ENCODE results near the gene CASP3.
"Not testable (repeated sequence)": the region's sequence is repeated elsewhere in the genome, so short reads cannot be mapped to it uniquely, and the experiment has no call there.

CASP3 gene

DNA sequence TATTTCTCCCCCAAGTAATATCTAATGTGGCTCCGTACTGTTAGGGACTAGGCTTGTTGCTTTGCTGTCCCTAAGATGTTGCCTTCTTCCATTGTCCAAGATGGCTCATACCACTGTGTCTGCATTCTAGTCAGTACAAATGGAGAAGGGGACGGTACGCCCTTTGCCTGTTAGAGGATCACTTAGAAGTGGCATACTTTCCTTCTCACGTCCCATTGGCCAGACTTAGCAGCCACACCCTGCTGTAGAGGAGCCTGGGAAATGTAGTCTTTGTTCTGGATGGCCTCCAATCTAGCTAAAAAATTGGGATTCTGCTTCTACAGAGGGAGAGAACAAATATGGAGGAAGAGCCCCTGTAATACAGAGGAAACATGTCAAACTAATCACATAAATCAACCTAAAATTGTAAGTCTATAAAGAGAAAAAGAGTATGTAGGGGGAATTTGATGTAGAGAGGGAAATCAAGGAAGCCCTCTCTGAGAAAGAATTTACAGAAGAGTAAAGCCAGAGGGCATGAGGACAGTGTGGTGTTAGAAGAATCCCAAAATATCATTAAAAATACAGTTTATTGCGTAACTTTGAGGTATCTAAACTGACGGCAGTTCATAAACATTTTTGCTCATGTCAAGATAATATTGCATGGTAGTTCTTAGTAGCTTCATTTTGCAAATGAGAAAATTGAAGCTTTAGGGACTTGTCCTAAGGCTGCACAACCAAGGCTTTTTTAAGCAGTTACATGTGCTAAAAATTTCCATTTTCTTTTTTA is 15.4 kb upstream of the CASP3 start:
- DNase-seq (ENCODE audit: low spot score), result peak; percentile 59

GRCh38 chr4:184662236-184662635 is 13.0 kb upstream of the CASP3 start:
- no peak for DNase-seq (ENCODE audit: low spot score)

DNA sequence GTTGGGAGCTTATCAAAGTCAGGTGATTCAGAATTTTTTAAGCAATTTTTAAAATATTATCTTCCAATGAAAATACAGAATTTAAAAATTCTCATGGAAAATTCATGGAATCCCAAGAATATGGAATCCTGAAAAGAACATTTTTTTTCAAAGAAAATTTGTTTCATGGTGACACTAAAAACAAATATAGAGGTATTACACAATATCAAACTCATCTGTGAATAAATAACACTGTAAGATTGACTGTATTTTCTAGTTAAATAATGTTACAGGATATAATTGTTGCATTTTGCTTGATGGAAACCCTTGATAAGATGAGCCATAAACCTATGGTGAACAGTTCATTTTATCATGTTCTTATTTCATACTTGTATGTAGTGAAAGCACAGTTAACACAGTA is 11.7 kb upstream of the CASP3 start:
- DNase-seq (ENCODE audit: low spot score), result no peak

- not testable (repeated sequence) for DNase-seq (ENCODE audit: low spot score)
Measured at GRCh38 chr4:184657820-184658219, 8.6 kb upstream of the CASP3 start.

DNA sequence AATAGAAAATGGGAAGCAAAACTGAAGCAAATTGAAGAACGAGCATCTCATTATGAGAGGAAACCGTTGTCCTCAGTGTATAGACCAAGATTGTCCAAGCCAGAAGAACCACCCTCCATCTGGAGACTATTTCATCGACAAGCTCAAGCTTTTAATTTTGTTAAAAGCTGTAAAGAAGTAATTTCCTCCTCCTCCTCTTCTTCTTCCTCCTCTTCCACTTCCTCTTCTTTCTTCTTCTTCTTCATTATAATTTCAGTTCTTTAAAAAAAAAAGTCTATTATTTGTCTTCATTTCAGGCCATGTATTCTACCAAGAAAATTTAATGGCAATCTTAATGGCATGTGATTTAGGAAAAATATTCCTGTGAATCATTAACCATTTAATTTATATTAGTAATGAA is 7.9 kb upstream of the CASP3 start:
- no peak for DNase-seq (ENCODE audit: low spot score)

- DNase-seq (ENCODE audit: low spot score), result no peak
Measured at GRCh38 chr4:184655889-184656869, 6.9 kb upstream of the CASP3 start.

DNA sequence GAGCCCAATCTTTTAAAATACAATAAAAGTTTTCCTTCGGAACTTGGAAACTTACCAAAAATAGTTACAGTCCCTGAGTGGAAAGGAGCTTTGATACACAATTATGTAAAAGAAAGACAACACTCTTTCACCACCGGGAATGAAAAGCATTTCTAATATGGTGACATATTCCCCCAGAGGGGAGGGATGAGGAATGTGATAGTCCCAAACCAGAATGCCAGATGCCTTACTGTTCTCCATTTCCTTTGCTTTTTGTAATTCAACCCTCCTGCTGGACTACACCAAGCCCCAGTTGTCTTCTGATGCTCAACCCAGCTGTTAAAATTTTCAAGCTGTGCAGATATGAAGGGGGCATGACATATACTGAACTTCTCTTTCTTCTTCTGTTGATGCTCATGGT is 4.4 kb upstream of the CASP3 start:
- DNase-seq (ENCODE audit: low spot score), result peak; percentile 54

DNA sequence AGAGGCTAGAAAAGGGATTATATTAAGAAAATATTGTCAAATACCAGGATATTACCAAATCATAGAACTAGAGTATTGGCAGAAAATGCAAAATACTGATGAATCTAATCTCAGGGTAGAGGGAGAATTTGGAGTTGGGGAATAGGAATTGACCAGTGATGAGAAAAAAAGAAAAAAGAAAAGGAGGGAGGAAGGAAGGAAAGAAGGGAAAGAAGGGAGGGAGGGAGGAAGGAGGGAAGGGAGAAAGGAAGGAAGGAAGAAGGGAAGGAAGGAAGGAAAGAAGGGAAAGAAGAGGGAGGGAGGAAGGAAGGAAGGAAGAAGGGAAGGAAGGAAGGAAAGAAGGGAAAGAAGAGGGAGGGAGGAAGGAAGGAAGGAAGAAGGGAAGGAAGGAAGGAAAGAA is 3.4 kb upstream of the CASP3 start:
- DNase-seq (ENCODE audit: low spot score), result not testable (repeated sequence)

- no peak for DNase-seq (ENCODE audit: low spot score)
Measured at GRCh38 chr4:184651899-184652298, 2.7 kb upstream of the CASP3 start.

DNA sequence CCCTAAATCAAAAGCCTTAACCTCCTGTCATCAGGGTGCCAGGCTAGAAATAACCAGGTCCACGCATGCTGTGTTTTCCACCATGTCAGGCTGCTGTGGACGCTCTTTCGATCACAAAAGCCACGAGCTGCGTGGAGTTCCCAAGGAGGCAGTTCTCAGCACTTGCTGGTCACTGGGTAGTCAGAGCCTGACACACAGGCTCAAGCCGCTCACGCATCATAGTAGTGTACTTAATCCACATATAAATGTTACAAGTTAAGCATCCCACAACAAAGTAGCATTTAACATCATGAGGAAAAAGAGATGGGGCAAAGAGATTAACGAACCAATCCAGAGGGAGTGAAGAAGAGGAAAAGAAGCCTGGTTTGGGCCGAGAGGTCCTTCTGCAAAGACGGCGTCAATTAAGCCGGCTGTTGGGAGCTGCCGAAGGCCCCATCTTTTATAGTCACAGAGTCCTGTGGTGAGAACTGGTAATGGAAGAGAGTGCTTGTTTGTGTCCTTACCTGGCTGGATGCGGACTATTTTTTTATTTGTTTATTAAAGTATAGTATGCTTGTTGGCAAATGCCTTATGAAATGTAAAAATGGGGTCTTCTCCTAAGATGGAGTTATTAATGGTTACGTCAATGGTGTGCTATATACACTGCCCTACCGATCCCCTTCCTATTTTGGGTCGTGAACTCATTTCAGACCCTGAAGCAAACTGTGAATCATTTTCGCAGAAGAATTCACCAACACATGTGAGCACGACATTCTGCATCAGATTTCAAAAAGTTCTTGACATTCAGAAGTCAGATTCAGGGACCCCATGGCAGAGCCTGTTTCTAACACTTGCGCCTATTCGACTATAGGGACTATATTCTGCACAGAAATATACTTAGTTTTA is 966 bp upstream of the CASP3 start:
- peak; percentile 38 for DNase-seq (ENCODE audit: low spot score)

GRCh38 chr4:184648313-184649025 is 778 bp downstream of the CASP3 start:
- DNase-seq (ENCODE audit: low spot score), result peak; percentile 66

DNA sequence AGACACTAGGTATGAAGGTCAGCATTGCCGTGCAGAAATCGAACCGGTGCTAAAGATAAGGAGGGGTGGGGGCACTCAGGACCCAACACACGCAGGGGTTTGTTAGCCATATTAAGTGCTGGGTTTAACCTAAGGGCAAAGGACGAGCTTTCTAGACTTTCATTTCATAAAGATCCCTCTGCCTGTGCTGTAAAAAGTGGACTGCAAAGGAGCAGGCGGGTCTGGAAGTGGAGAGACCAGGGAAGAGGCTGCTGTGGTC is 1.3 kb downstream of the CASP3 start:
- no peak for DNase-seq (ENCODE audit: low spot score)

- no peak for DNase-seq (ENCODE audit: low spot score)
Measured at GRCh38 chr4:184647266-184648053, 1.8 kb downstream of the CASP3 start.

DNA sequence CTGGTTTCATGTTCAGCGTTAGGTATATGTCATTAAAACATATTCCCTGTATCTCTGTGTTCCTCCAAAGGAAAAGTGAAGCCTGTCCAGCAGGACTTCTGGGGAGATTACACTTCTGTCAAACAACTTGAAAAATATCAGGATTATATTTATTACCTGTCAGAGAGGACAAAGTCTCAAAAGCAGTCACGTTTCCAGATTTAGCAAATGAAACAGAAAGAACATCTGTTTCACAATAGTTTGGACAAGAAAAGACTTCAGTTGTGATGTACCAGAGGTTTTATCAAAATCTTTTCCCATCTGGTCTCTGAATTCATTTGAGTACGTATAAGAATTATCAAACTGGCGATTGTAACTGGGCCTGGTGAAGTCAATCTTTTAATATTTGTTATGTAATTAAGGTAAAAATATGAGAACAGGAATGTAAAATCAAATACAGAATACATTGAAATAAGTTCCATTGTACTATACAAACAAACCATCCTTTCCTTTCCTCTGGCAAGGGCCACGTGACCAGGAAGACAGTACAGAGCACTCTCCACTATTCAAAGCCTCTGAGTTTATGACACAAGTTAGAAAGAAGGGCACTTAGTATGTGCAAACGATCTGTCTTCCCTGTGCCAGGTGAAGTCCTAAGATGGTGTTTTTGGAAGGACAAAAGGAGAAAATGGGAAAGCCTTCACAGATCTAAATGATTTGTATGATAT is 3.2 kb downstream of the CASP3 start:
- DNase-seq (ENCODE audit: low spot score), result no peak

DNA sequence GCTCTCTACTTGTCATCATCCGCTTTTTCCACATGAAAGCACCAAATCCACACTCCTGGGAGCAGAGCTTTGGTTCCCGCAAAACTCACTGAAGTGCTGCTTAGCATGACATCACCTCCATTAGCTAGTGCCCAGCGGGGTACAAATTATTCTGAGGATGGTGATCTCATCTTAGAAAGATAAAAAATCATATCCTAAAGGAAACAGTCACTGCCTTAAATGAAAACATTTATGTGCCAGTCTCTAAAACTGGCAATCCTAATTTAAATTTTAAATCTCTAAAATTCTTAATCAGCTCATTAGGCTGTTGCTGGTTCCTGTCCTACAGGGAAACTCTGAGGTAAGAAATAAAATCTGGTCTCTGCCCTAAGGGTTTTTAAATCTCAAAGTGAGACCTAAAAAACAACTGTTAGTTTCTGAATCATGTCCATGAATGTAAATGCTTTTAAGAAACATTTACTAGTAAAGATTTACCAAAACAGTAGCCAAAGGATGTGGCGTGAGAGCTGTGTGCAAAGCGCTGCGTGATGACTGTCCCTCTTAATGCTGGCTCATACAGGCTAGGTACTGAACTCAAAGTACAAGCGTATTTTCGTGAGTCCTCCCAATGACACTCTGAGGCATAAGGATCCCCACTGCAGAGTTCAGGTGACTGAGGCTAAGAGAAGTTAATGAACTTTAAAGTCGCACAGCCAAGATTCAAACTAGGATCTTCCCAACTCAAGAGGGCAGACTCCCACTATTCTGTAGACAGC is 4.5 kb downstream of the CASP3 start:
- no peak for DNase-seq (ENCODE audit: low spot score)

DNA sequence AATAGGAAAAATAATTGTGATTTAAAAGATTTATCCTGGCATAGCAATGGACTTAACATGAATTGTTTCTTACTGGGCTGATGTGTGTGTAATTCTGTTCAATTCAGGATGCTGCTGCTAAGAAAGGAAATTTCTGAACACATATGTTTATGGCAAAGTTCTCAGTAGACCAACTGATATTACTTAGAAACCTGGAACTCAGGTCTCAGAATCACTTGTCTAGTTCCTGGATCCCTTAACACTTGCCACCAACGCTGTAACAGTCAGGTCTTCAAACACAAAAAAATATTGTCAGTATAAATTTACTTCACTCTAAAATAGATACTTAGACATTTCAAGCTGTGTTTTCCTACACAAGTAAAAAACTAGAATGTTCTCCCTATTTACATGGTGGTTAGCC is 5.5 kb downstream of the CASP3 start:
- no peak for DNase-seq (ENCODE audit: low spot score)

GRCh38 chr4:184641451-184641850 is 7.8 kb downstream of the CASP3 start:
- no peak for DNase-seq (ENCODE audit: low spot score)

DNA sequence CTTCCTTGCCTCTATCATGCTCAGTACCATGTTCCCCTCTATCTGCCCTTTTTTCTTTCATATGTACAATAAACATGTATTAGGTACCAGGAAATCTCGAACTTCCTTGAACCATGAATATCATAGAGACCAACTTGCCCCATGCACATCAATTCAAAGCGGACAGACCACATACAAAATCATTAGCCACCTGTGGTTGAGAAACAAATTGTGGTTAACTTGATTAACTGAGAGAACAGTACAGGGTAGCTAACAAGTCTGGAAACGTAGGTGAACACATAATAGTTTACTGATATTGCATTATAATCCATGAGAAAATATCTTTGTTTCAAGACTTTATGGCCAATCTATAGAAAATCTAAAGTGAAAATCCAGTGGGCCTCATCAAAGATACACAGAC is 8.2 kb downstream of the CASP3 start:
- DNase-seq (ENCODE audit: low spot score), result no peak

DNA sequence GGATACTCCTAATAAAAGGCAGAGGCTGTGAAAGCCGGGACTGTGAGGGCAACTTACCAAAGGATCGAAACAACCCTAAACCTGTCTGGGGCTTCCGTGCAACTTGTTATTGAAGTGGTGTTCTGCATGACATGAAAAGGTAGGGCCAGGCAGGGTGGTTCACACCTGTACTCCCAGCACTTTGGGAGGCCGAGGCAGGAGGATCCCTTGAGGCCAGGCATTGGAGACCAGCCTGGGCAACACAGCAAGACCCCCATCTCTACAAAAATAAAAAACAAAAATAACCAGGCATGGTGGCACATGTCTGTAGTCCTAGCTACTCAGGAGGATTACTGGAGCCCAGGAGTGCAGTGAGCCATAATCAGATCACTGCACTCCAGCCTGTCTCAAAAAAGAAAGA is 12.3 kb downstream of the CASP3 start:
- no peak for DNase-seq (ENCODE audit: low spot score)

GRCh38 chr4:184636144-184636543 is 13.1 kb downstream of the CASP3 start:
- no peak for DNase-seq (ENCODE audit: low spot score)

Measured in AG20443 (cell line).